Measurements from ENCODE around the gene PXT1. TPM values are rescaled to one million over a fixed set of nuclear protein-coding genes. Genes with fewer than 3 reads are reported as not detected.

Gene PXT1
- total RNA-seq, 1 donor from 2014 or later, result not detected

DNA sequence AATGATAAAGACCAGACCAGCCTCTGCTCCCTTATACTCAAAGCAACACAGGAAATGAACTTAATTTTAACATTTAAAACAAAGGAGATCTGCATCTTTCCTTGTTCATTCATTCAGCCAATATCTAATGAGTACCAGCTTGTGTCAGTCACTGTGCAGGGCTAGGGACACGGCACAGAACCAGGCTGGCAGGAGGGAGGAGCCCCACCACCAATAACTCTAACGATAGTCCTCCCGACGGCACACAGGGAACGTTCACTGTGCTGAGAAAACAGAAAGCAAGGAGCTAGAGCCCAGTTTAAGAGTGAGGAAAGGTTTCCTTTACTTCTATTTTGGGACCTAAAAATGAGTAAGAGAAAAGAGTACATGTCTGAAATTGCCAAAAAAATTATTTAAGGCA lies 65.1 kb downstream of the PXT1 start:
- no peak overlapping the region for H3K4me3 ChIP-seq (ENCODE audit: low read depth, low read length)
- no peak for DNase-seq (ENCODE audit: low read depth)
- TF ChIP-seq, protein P1, sequence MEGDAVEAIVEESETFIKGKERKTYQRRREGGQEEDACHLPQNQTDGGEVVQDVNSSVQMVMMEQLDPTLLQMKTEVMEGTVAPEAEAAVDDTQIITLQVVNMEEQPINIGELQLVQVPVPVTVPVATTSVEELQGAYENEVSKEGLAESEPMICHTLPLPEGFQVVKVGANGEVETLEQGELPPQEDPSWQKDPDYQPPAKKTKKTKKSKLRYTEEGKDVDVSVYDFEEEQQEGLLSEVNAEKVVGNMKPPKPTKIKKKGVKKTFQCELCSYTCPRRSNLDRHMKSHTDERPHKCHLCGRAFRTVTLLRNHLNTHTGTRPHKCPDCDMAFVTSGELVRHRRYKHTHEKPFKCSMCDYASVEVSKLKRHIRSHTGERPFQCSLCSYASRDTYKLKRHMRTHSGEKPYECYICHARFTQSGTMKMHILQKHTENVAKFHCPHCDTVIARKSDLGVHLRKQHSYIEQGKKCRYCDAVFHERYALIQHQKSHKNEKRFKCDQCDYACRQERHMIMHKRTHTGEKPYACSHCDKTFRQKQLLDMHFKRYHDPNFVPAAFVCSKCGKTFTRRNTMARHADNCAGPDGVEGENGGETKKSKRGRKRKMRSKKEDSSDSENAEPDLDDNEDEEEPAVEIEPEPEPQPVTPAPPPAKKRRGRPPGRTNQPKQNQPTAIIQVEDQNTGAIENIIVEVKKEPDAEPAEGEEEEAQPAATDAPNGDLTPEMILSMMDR (conservative IDR thresholded peaks at IDR 0.05; ENCODE audit: low read depth, low read length), result no peak

DNA sequence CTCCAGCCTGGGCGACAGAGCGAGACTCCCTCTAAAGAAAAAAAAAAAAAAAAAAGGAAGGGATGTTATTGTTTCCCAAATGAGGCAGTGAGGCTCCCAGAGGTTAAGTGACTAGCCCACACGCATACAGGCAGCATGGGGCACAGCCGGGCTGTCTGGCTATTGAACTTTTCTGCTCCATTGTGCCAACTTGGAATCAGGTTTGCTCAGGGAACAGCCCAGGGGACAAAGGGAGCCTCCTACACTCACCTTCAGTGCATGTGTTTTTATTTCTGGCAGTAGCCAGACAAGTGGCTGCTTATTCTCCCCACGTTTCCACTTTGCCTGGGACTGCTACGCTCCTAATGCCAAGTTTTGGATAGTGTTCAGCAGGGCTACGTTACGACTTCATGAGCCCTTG lies 65.9 kb downstream of the PXT1 start:
- no peak for DNase-seq (ENCODE audit: low read depth)

DNA sequence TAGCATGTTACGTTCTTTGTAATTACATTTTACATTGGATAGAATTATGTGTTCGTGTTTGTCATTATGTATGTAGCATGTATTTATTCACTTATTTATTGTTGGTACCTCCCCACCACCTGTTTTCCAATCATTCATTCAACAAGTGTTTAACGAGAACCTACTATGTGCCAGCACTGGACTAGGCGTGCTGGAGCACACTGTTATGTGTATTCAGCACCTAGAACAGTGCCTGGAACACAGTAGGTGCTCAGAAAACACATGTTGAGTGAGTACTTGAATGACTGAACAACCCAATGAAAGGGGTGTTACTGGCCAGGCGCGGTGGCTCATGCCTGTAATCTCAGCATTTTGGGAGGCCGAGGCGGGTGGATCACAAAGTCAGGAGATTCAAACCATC lies 66.5 kb downstream of the PXT1 start:
- TF ChIP-seq, protein P1 (conservative IDR thresholded peaks at IDR 0.05; ENCODE audit: low read depth, low read length), result no peak
- H3K4me3 ChIP-seq (ENCODE audit: low read depth, low read length), result no peak overlapping the region
- DNase-seq (ENCODE audit: low read depth), result no peak

More for the DNA sequence above, 65.9 kb downstream of the PXT1 start:
- H3K4me3 ChIP-seq (ENCODE audit: low read depth, low read length), result no peak overlapping the region
- TF ChIP-seq, protein P1 (conservative IDR thresholded peaks at IDR 0.05; ENCODE audit: low read depth, low read length), result no peak

DNA sequence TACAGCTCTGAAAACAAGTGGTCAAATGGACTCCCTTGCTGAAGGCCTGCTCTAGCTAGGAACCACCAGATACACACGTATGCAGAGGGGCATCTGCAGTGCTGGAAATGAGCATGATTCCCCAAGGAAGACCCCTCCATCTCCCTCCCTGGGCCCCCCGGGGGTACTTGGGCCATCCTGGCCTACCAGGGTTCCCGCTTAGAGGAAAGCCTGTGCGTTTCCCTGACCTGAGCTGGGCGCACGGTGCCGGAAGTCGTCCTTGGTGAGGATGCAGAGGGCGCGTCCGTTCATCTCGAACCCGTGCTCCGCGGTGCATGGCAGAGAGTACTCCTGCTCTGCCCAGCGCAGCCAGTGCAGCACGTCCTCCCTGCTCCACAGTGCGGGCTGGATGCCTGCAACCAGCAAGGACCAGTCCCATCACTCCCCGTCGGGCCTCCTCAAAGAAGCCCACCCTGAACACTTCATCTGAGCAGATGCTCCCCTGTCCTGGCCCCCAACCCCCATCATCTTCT lies 67.0 kb downstream of the PXT1 start:
- H3K4me3 ChIP-seq (ENCODE audit: low read depth, low read length), result no peak overlapping the region
- TF ChIP-seq, protein P1 (conservative IDR thresholded peaks at IDR 0.05; ENCODE audit: low read depth, low read length), result no peak
- no peak for DNase-seq (ENCODE audit: low read depth)

DNA sequence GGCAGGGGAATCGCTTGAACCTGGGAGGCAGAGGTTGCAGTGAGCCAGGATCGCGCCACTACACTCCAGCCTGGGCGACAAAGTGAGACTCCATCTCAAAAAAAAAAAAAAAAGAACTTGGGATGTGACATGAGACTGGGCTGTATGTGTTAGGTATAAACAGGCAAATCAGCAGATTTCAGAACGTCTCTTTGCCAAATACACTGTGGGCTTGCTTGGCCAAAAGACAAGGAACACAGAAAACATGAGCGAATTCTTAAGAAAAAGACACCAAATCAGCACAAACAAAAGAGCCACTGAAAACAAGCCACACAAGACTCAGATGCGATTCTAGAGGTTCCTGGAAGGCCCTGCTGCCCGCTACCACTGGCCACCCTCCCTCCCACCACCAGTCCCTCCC lies 67.7 kb downstream of the PXT1 start:
- no peak for DNase-seq (ENCODE audit: low read depth)
- no peak overlapping the region for H3K4me3 ChIP-seq (ENCODE audit: low read depth, low read length)
- TF ChIP-seq, protein P1 (conservative IDR thresholded peaks at IDR 0.05; ENCODE audit: low read depth, low read length), result no peak

DNA sequence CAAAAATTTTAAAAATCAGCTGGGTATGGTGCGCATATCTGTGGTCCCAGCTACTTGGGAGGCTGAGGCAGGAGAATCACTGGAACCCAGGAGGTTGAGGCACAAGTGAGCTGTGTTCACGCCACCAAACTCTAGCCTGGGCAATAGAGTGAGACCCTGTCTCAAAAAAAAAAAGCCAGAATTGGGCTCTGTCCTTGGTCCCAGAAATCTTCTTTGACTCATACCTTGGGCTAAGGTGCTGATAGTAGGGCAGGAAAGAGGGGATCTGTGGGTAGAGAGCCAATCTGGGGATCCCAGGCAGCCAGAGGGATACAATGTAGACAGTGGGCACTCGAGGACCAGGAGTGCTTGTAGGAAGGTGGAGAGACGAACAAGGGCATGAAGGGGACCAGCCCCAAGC lies 68.5 kb downstream of the PXT1 start:
- TF ChIP-seq, protein P1 (conservative IDR thresholded peaks at IDR 0.05; ENCODE audit: low read depth, low read length), result no peak
- H3K4me3 ChIP-seq (ENCODE audit: low read depth, low read length), result no peak overlapping the region
- DNase-seq (ENCODE audit: low read depth), result no peak

DNA sequence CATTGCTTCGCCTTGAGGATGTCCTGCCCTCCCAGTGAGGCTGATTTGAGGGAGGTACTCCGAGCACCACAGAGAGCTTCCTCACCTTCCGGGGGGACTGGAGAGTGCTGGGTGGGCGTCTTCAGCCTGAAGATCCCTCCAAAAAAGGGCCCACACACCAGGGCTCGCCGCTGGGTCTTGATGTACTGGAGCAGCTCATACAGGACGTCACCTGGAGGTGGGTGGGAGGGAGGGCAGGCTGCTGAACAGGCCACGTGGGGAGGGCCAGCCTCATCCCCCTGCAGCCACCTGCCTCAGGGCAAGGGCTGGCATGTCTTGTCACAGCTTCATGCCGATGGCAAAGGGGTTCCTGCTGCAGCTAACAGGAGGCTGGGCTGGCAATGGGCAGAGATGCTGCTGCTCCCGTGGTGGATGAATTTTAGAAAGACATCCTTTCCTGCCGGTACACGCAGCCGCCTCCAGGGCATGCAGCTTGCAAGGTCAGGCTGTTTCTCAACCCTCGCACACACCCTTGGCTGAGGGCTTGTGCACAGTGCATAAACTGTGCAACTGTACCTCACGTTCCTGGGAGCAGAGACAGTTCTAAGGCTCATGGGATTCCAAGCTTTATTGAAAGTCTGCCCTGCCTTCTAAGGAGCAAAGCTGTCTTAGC lies 69.2 kb downstream of the PXT1 start:
- no peak for DNase-seq (ENCODE audit: low read depth)
- no peak overlapping the region for H3K4me3 ChIP-seq (ENCODE audit: low read depth, low read length)
- TF ChIP-seq, protein P1 (conservative IDR thresholded peaks at IDR 0.05; ENCODE audit: low read depth, low read length), result no peak
